HG03342 (cell line): ENCODE measurements around the gene SRC.

Experiments used
- ATAC-seq: cut with Tn5 transposase; IDR thresholded peaks from one replicate; pipeline ENCODE4 v1.9.1; 2021; ENCODE audit warnings: mild to moderate bottlenecking, moderate library complexity; ENCODE audit not compliant: unreplicated experiment

The SRC gene

DNA sequence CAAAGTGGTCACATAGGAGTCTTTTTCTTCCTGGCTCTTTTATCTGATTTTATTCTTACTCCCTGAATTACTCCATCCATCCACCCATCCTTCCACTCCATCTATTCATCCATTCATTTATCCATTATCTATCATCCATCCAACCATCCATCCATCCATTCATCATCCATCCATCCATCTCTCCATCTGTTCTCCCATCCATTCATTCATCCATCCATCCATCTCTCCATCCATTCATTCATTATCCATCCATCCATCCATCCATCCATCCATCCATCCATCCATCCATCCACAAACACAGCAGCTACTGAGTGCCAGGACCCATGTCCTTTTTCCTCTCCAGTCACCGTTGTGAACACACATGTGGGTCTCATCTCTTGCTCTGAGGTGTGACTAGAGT, 96.6 kb downstream of the SRC start:
- ATAC-seq, result no peak

DNA sequence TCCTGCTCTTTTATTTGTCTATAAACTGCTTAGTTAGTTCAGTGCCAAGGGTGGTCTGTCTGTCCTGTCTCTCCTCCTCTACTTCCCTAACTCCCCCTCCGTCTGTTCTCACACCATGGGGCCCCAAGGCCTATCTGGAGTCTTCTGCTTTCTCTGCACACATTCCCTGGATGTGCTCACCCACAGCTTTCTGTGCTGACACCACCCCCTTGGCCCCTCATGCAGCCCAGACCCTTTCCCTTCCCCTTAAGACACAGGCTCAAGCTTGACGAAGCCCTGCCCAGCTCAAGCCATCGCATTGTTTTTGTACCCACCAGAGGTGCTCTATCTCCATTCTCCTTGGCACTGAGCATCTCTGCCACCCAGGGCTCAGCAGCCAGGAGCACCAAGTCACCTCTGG, 97.0 kb downstream of the SRC start:
- no peak for ATAC-seq

DNA sequence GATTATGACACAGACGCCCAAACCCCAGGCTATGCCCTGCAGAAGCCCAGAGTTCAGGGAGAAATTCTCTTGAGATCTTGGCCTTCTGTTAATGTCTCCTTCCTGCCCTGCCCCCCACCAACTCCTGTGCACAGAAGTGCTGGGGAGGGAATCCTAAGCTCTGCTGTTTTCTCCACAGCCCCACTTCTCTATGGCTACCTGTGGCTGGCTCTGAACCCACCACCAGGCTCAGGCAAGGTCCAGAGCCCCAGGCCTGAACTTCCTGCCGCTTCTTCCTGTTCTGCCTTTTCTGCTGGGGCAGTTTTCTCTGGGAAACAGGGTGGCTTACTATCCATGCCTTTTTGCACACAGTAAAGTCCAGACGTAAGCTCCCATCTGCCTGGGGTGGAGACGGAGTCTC, 97.7 kb downstream of the SRC start:
- ATAC-seq, result no peak

GRCh38 chr20:37445041-37445440, 99.1 kb downstream of the SRC start:
- no peak for ATAC-seq

- no peak for ATAC-seq
Measured at GRCh38 chr20:37446286-37447032, 100.5 kb downstream of the SRC start.

DNA sequence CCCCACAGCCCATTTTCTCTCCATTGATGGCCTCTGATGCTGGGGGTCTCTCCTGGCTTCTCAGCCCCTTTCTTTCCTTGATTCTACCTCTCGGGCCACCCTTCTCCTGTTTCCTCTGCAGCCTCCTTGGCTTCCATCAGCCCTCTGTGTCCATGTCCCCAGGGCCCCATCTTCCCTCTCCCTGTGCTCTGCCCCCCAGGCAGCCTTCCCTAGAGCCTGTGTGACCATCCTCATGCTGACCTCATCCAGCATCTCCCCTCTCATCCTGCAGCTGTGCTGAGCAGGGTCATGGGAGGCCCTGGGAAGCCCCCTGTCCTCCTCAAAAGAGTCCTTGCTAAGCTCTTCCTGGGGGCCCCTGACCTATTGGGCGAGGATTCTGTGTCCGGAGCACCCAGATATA, 101.7 kb downstream of the SRC start:
- ATAC-seq, result no peak

DNA sequence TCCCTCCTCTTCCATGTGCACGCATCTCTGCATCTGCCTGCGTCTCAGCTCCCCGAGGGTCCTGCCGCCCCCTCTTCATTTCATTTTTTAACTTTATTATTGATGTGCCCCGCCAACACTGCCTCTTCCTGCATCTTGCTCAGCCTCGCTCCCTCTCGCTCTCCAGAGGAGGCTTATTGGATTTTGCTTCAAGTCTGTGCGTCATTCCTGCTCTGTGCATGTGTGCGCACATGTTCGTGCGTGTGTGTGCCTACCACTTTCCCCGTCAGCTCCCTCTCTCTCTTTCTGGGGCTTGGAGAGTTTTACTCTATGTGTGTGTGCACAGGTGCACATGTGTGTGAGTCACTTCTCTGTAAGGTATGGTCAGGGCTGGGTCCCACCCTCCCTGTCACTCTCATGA, 103.3 kb downstream of the SRC start:
- no peak for ATAC-seq

GRCh38 chr20:37450344-37450743, 104.4 kb downstream of the SRC start:
- ATAC-seq, result no peak

- no peak for ATAC-seq
Measured at GRCh38 chr20:37451616-37452015, 105.7 kb downstream of the SRC start.

DNA sequence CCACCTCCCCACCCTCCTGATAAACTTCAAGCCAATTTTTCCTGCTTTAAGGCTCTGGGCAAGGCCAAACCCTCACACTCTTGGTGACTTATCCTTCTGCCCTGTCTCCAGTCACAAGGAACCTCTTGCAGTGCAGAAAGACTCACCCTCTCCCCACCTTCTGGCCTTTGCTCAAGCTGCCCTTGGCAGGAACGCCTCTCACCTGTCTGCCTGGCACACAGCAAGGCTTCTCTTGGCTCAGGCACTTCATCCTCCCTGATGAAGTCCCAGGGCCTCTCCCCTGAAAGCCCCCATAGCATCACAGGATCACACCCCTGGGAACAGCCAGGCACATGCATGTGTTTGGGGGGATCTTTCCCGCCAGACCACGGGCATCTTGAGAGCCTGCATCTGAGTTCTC, 106.3 kb downstream of the SRC start:
- no peak for ATAC-seq

DNA sequence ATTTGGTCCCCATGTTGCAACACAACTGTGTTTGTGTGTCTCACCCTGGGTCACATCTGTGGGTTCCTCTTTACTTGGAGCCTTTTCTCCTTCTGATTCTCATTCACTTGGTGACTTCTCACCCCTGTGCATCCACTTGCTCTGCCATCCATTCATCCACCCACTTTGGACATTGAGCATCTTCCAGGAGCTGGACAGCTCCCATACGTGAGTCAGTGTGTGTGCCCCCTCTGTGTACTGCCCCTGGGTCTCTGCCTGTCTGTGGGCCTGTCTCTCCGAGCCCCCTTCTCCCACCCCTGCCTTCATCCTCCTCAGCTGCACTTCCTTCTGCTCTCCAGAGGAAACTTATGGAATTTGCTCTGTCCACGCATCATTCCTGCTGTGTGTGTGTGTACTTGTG, 107.3 kb downstream of the SRC start:
- ATAC-seq, result no peak

DNA sequence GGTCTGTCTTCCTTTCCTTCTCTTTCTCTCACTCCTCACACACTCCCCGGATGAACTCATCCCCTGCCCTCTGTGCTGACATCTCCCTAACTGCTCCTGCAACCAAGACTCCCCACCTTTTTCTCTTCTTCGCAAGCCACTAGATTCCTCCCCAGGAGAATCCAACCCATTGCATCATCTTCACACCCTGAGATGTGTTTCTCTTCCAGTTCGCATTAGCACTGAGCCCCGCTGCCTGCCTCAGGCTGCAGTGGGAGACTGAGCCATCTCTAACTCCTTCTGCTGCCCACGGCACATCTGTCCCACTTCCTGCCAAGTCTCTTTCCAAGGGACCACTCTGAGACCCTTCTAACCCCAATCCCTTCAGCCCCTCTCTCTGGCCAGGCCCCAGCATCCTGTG, 107.9 kb downstream of the SRC start:
- ATAC-seq, result no peak

GRCh38 chr20:37454636-37455385, 108.9 kb downstream of the SRC start:
- no peak for ATAC-seq
